ENCODE data around the gene ATP1B2.

DNA sequence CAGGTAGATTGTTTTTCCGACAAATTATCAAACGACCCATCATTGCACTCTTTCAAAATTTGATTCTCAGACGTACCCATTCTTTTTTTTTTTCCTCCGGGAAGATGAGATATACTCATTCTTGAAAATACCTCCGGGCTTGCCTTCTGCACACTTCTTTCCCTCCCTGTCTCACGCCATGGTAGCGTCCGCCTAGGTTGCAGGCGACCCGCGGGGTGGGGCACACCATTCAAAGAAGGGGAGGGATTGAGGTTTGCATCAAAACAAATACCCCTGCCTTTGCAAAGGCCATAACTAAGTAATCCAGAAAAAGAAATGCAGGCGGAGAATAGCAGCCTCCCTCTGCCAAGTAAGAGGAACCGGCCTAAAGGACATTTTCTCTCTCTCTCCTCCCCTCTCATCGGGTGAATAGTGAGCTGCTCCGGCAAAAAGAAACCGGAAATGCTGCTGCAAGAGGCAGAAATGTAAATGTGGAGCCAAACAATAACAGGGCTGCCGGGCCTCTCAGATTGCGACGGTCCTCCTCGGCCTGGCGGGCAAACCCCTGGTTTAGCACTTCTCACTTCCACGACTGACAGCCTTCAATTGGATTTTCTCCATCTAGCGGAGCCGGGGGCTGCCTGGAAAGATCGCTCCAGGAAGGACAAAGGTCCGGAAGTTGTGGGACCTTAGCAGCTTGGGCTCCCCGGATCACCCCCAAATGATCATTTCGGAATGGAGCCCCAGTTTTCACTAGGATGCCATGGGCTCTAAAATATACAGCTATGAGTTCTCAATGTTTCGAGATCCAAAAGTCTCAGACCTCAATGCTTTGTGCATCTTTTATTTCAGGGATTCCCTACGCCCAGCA is 35.7 kb downstream of the ATP1B2 start:
- TF ChIP-seq, protein P1, sequence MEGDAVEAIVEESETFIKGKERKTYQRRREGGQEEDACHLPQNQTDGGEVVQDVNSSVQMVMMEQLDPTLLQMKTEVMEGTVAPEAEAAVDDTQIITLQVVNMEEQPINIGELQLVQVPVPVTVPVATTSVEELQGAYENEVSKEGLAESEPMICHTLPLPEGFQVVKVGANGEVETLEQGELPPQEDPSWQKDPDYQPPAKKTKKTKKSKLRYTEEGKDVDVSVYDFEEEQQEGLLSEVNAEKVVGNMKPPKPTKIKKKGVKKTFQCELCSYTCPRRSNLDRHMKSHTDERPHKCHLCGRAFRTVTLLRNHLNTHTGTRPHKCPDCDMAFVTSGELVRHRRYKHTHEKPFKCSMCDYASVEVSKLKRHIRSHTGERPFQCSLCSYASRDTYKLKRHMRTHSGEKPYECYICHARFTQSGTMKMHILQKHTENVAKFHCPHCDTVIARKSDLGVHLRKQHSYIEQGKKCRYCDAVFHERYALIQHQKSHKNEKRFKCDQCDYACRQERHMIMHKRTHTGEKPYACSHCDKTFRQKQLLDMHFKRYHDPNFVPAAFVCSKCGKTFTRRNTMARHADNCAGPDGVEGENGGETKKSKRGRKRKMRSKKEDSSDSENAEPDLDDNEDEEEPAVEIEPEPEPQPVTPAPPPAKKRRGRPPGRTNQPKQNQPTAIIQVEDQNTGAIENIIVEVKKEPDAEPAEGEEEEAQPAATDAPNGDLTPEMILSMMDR (IDR thresholded peaks at IDR 0.05; ENCODE audit: low read length): no peak
- no peak for TF ChIP-seq EZH2phosphoT487 (IDR thresholded peaks at IDR 0.05; ENCODE audit: low read length)
